ENCODE measurements around the gene SLC44A4. TPM values are rescaled to one million over a fixed set of nuclear protein-coding genes. Genes with fewer than 3 reads are reported as not detected.

SLC44A4 gene
- total RNA-seq, 4 donors from 2014 or later: 1.6 TPM; not detected in 3

- in situ Hi-C loops (cut with MboI; ENCODE audit: low sequenced_read_pairs in 4 of 4) (no loop called here), intact Hi-C loops (cut with DNase I; ENCODE audit: low total_unique reads) (no loop called here)
- no peak for TF ChIP-seq CTCF (IDR thresholded peaks at IDR 0.05 in 4 of 5, conservative IDR thresholded peaks at IDR 0.05 in 1 of 5)
- no peak for TF ChIP-seq POLR2A (IDR thresholded peaks at IDR 0.05)
- DNase-seq (no peak), ATAC-seq (no peak)
- Histone ChIP-seq H3K9me3 (no peaks in the 10 kb centered on the region), H3K4me3 (no peak overlapping the region), H3K27ac (no peak overlapping the region), H3K36me3 (peaks cover 0 to 34% of the 10 kb centered on the region in 2 donors), H3K4me1 (no peaks in the 10 kb centered on the region), H3K27me3 (no peaks in the 10 kb centered on the region)
Observed at GRCh38 chr6:31878222-31878621, 575 bp downstream of the SLC44A4 start.

GRCh38 chr6:31877651-31878161 is 1.1 kb downstream of the SLC44A4 start:
- ATAC-seq: no peak
- H3K4me1 ChIP-seq: no peaks in the 10 kb centered on the region
- in situ Hi-C loops (cut with MboI; ENCODE audit: low sequenced_read_pairs in 4 of 4) (no loop called here), intact Hi-C loops (cut with DNase I; ENCODE audit: low total_unique reads) (no loop called here)
- no peak for DNase-seq
- TF ChIP-seq POLR2A (IDR thresholded peaks at IDR 0.05) (no peak), CTCF (IDR thresholded peaks at IDR 0.05 in 4 of 5, conservative IDR thresholded peaks at IDR 0.05 in 1 of 5) (no peak)
- no peaks in the 10 kb centered on the region for H3K9me3 ChIP-seq
- H3K36me3 ChIP-seq: peaks cover 0 to 28% of the 10 kb centered on the region in 2 donors
- H3K27ac ChIP-seq: no peak overlapping the region
- H3K4me3 ChIP-seq: no peak overlapping the region
- no peaks in the 10 kb centered on the region for H3K27me3 ChIP-seq

GRCh38 chr6:31877125-31877650 is 1.6 kb downstream of the SLC44A4 start:
- no peak for ATAC-seq
- intact Hi-C loops (cut with DNase I; ENCODE audit: low total_unique reads) (no loop called here), in situ Hi-C loops (cut with MboI; ENCODE audit: low sequenced_read_pairs in 4 of 4) (no loop called here)

GRCh38 chr6:31876357-31876756 is 2.4 kb downstream of the SLC44A4 start:
- ATAC-seq (no peak), DNase-seq (no peak)
- H3K4me3 ChIP-seq: no peak overlapping the region
- H3K9me3 ChIP-seq: no peaks in the 10 kb centered on the region
- peaks cover 0 to 18% of the 10 kb centered on the region in 2 donors for H3K36me3 ChIP-seq
- intact Hi-C loops (cut with DNase I; ENCODE audit: low total_unique reads) (no loop called here), in situ Hi-C loops (cut with MboI; ENCODE audit: low sequenced_read_pairs in 4 of 4) (no loop called here)
- no peak for TF ChIP-seq CTCF (IDR thresholded peaks at IDR 0.05 in 4 of 5, conservative IDR thresholded peaks at IDR 0.05 in 1 of 5)
- no peak for TF ChIP-seq POLR2A (IDR thresholded peaks at IDR 0.05)
- no peaks in the 10 kb centered on the region for H3K4me1 ChIP-seq
- no peaks in the 10 kb centered on the region for H3K27me3 ChIP-seq
- H3K27ac ChIP-seq: no peak overlapping the region

More at GRCh38 chr6:31877125-31877650, 1.6 kb downstream of the SLC44A4 start:
- H3K4me1 ChIP-seq: no peaks in the 10 kb centered on the region
- no peak overlapping the region for H3K4me3 ChIP-seq
- no peak overlapping the region for H3K27ac ChIP-seq
- no peaks in the 10 kb centered on the region for H3K9me3 ChIP-seq
- H3K27me3 ChIP-seq: no peaks in the 10 kb centered on the region
- peaks cover 0 to 23% of the 10 kb centered on the region in 2 donors for H3K36me3 ChIP-seq
- TF ChIP-seq POLR2A (IDR thresholded peaks at IDR 0.05): no peak
- TF ChIP-seq CTCF (IDR thresholded peaks at IDR 0.05 in 4 of 5, conservative IDR thresholded peaks at IDR 0.05 in 1 of 5): no peak
- DNase-seq: no peak

- in situ Hi-C loops (cut with MboI; ENCODE audit: low sequenced_read_pairs in 4 of 4) (no loop called here), intact Hi-C loops (cut with DNase I; ENCODE audit: low total_unique reads) (no loop called here)
- no peaks in the 10 kb centered on the region for H3K4me1 ChIP-seq
- no peak overlapping the region for H3K4me3 ChIP-seq
- TF ChIP-seq POLR2A (IDR thresholded peaks at IDR 0.05) (no peak), CTCF (IDR thresholded peaks at IDR 0.05 in 4 of 5, conservative IDR thresholded peaks at IDR 0.05 in 1 of 5) (no peak)
- peaks cover 0 to 13% of the 10 kb centered on the region in 2 donors for H3K36me3 ChIP-seq
- DNase-seq (no peak), ATAC-seq (no peak)
- H3K9me3 ChIP-seq: no peaks in the 10 kb centered on the region
- H3K27ac ChIP-seq: no peak overlapping the region
- no peaks in the 10 kb centered on the region for H3K27me3 ChIP-seq
Observed at GRCh38 chr6:31875877-31876276, 2.9 kb downstream of the SLC44A4 start.
